Breast epithelium (tissue), 3 donors: ENCODE measurements around the gene PIP5K1A.

Experiments
- CTCF ChIP-seq, 3 donors: fragments of 450-650 bp; IDR thresholded peaks; one replicate each; pipeline ENCODE4 v1.5.1; 2016 to 2017; ENCODE audit warnings: antibody characterized with exemption in 3 of 3, mild to moderate bottlenecking in 3 of 3, moderate library complexity in 3 of 3
- POLR2AphosphoS5 ChIP-seq, 3 donors: sonication (generic); formaldehyde crosslinking; IDR thresholded peaks; one replicate each; pipeline ENCODE4 v1.6.1; 2017; ENCODE audit warnings: antibody characterized with exemption in 3 of 3

- no peak for TF ChIP-seq CTCF (IDR thresholded peaks at IDR 0.05)
- TF ChIP-seq POLR2AphosphoS5 (IDR thresholded peaks at IDR 0.05), result no peak
Measured at GRCh38 chr1:151176514-151177045, 21.8 kb upstream of the PIP5K1A start.
